NCI-H2196 treated with DMSO at 0.1 percent for 48 hours (cell line): ENCODE measurements around the gene PROZ.

Experiments
- DNase-seq: peaks from one replicate; lab custom pipeline; 2025; ENCODE audit not compliant: unreplicated experiment; lab: John Stamatoyannopoulos, UW

Gene PROZ

GRCh38 chr13:113139577-113139976, 18.9 kb upstream of the PROZ start:
- no peak for DNase-seq

- DNase-seq = no peak
These were observed 17.5 kb upstream of the PROZ start for GRCh38 chr13:113140677-113141600.

GRCh38 chr13:113141601-113141970, 16.9 kb upstream of the PROZ start:
- DNase-seq = no peak

GRCh38 chr13:113142876-113143275, 15.6 kb upstream of the PROZ start:
- no peak for DNase-seq

GRCh38 chr13:113143466-113144254, 14.8 kb upstream of the PROZ start:
- DNase-seq = no peak

GRCh38 chr13:113144255-113144629, 14.2 kb upstream of the PROZ start:
- DNase-seq = no peak

- DNase-seq = no peak
These were observed 13.0 kb upstream of the PROZ start for GRCh38 chr13:113145496-113145895.

- no peak for DNase-seq
These were observed 12.4 kb upstream of the PROZ start for GRCh38 chr13:113145911-113146598.

- DNase-seq = no peak
These were observed 11.7 kb upstream of the PROZ start for GRCh38 chr13:113146750-113147149.

- DNase-seq = no peak
These were observed 11.2 kb upstream of the PROZ start for GRCh38 chr13:113147206-113147605.

GRCh38 chr13:113148407-113148806, 10.0 kb upstream of the PROZ start:
- DNase-seq = no peak

GRCh38 chr13:113148940-113149503, 9.4 kb upstream of the PROZ start:
- no peak for DNase-seq

- no peak for DNase-seq
These were observed 8.5 kb upstream of the PROZ start for GRCh38 chr13:113149711-113150549.

GRCh38 chr13:113150550-113151365, 7.7 kb upstream of the PROZ start:
- DNase-seq = no peak

GRCh38 chr13:113151745-113152690, 6.4 kb upstream of the PROZ start:
- no peak for DNase-seq

- DNase-seq = no peak
These were observed 5.8 kb upstream of the PROZ start for GRCh38 chr13:113152691-113152983.

- DNase-seq = no peak
These were observed 5.3 kb upstream of the PROZ start for GRCh38 chr13:113152984-113153809.
